GM18861 (cell line): ENCODE data around the gene FAAH.
"Not testable (repeated sequence)": the region's sequence is repeated elsewhere in the genome, so short reads cannot be mapped to it uniquely, and the experiment has no call there.

Experiments
- ATAC-seq: cut with Tn5 transposase; IDR thresholded peaks from one replicate; pipeline ENCODE4 v1.9.1; 2021; ENCODE audit not compliant: unreplicated experiment

FAAH gene

DNA sequence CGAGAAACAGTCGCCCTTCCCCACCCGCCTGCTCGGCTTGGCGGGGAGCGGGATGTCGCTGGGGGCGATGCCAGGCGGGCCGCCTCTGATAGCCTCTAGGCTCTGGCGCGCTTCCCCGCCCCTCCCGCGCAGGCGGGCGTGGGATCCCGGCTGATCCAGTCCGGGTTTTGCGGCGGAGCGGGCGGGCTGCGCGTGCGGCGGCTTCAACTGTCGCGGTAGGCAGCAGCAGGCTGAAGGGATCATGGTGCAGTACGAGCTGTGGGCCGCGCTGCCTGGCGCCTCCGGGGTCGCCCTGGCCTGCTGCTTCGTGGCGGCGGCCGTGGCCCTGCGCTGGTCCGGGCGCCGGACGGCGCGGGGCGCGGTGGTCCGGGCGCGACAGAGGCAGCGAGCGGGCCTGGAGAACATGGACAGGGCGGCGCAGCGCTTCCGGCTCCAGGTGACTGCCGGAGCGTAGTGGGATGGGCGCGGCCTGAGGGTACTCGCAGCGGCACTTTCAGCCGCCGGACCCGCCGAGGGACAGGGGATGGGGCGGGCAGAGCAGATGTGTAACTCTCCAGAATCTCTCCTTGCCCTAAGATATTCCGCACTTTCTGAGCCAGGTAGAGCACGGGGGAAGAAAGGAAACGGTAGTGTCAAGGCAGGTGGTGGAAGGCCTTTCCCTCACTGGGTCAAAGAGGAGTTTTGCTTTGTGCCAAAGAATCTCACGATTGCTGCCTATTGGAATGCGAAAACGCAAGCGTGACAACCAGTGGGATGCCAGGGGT is at the start of gene FAAH:
Gene FAAH, plus strand, starts transcription at position 210 of the 764 bp plus-strand sequence. Its CDS starts 32 bp downstream, at position 242.
- ATAC-seq, result peak; percentile 45

DNA sequence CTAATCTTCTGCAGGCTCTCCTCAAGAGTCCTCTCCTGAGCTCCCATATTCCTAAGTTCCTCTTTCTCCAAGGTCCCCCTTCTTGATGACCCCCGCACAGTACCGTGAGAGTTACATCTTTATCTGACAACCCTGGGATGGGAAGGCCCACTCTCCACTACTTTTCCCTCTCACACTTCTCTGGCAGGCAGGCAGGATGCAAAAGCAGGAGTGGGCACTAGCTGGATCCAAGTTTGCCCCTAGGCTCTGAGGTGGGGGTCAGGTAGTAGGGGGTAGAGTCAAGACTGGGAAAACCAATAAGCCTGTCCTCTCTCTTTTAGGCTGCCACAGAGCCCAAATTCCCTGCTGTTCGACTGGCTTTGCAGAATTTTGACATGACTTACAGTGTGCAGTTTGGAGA is 49.6 kb upstream of the FAAH start:
- no peak for ATAC-seq

DNA sequence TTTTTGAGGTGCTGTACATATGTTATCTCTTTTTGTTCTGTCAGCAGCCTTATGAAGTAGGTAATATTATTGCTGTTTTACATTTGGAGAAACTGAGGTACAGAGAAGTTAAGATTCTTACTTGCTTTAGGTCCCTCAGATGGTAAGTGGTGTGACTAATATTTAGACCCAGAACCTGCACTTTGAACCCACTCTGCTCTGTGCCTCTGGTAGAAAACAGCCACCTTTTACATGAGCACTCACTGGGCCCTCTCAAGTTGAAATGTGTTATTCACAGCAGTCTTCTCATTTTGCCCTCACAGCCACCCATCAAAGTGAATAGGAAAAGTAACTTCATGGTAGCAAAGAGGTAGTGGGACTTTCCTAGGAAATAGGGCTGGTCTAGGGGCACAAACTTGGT is 48.8 kb upstream of the FAAH start:
- no peak for ATAC-seq

DNA sequence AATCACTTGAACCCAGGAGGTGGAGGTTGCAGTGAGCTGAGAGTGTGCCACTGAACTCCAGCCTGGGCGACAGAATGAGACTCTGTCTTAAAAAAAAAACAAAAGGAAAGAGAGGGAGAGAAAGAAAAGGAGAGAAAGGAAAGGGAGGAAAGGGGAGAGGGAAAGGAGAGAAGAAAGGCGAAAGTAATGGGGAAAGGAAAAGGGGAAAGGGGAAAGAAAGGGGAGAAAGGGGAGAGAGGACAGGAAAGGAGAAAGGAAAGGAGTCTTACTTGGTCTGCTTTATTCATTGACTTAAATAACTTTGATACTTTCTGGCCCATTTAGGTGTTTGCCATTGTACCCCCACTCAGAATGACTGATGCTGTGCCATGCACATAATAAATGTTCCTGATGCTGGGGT is 41.8 kb upstream of the FAAH start:
- no peak for ATAC-seq

- not testable (repeated sequence) for ATAC-seq
Observed at GRCh38 chr1:46355920-46356319, 38.2 kb upstream of the FAAH start.

DNA sequence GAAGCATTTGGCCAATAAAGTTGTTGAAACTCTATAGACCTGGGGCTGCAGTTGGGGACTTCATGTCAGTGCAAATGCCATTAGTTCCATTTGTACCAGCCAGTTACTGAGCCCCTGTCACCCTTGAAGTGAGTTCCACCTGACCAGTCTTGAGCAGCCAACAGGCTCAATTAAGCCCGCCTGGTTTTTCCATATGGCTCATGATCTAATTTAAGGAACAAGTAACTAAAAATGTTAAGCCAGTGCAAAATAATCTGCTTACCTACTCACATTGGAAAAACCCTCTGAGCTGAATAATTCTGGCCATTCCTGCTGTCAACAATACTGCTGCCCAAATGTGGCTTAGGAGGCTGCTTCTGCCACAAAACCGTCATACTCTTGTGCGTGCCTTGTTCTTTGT is 32.0 kb upstream of the FAAH start:
- no peak for ATAC-seq

DNA sequence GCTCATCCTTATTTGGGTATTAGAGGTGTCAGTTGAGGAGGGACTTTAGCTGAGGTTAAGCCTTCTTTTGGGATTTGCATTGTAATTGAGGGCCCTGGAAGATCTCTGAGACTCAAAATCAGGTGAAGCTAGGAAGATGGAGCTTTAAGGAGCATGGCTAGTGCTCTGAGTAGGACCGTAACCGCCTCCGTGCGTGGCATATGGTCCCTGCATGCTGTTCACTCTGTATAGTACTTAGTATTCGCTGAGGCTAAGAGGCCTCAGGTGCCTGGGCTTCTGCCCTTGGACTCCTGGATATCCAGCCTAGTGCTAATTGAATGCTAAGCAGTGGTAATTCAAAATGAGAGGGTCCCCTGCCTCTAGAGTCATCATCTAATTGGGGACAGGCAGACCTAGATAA is 31.0 kb upstream of the FAAH start:
- no peak for ATAC-seq

- no peak for ATAC-seq
Observed at GRCh38 chr1:46364612-46365011, 29.5 kb upstream of the FAAH start.

DNA sequence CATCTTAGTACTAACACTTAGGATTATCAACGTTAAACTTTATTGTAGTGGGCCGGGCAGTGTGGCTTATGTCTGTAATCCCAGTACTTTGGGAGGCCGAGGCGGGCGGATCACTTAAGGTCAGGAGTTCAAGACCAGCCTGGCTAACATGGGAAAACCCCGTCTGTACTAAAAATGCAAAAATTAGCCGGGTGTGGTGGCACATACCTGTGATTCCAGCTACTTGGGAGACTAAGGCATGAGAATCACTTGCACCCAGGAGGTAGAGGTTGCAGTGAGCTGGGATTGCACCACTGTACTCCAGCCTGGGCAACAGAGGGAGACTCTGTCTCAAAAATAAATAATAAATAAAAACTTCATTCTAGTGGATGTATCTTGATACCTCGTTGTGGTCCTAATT is 28.3 kb upstream of the FAAH start:
- ATAC-seq, result not testable (repeated sequence)

GRCh38 chr1:46367072-46367471 is 27.0 kb upstream of the FAAH start:
- no peak for ATAC-seq

GRCh38 chr1:46367701-46368100 is 26.4 kb upstream of the FAAH start:
- not testable (repeated sequence) for ATAC-seq

- no peak for ATAC-seq
Observed at GRCh38 chr1:46368791-46369190, 25.3 kb upstream of the FAAH start.

GRCh38 chr1:46369542-46370213 is 24.4 kb upstream of the FAAH start:
- no peak for ATAC-seq

GRCh38 chr1:46370214-46370633 is 23.9 kb upstream of the FAAH start:
- ATAC-seq, result no peak

DNA sequence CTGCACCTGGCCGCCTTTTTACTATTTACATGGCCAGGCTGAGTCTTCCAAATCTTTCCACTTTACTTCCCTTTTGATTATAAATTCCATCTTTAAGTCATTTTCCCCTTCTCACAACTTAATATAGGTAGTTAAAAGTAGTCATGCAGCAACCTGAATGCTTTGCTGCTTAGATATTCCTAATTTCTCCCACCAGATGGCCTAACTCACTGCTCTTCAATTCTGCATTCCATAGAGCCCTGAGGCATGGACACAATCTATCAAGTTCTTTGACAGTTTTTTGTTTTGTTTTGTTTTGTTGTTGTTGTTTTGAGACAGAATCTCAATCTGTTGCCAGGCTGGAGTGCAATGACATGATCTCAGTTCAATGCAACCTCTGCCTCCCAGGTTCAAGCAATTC is 21.7 kb upstream of the FAAH start:
- ATAC-seq, result no peak

DNA sequence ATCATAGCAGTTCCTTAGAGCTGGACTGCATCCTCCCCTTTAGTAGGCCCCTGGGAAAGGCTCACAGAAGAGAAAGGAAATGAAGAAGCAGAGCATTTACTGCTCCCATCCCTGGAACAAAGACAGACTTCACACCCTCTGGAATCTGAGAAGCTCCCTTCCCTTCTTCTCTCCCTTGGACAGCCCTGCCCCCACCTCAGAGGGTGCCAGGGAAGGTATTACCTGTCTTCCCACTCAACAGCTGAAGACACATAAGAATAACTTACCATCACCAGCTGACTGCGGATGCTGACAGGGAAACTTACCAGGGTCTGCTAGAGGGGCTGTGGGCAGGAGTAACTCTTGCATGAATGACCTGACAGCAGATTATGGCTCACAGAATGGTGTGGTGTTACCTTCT is 14.1 kb upstream of the FAAH start:
- ATAC-seq, result no peak

GRCh38 chr1:46380508-46380907 is 13.6 kb upstream of the FAAH start:
- ATAC-seq, result no peak

DNA sequence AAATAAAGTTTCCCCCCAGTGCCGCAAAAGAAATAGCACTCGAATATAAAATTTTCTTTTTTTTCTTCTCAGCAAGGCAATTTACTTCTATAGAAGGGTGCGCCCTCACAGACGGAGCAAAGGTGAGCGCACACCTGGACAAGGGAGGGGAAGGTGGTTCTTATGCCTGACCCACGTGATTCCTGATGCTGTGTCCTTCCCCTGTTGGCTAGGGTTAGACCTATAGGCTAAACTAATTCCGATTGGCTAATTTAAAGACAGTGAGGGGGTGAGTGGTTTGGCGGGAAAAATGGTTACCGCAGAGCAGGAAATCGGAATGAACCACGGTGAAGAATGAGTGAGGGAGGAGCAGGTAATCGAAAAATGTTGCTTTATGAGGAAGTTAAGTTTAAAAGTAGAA is 607 bp upstream of the FAAH start:
- ATAC-seq, result no peak

GRCh38 chr1:46394872-46395465 is 852 bp downstream of the FAAH start:
- ATAC-seq, result no peak

DNA sequence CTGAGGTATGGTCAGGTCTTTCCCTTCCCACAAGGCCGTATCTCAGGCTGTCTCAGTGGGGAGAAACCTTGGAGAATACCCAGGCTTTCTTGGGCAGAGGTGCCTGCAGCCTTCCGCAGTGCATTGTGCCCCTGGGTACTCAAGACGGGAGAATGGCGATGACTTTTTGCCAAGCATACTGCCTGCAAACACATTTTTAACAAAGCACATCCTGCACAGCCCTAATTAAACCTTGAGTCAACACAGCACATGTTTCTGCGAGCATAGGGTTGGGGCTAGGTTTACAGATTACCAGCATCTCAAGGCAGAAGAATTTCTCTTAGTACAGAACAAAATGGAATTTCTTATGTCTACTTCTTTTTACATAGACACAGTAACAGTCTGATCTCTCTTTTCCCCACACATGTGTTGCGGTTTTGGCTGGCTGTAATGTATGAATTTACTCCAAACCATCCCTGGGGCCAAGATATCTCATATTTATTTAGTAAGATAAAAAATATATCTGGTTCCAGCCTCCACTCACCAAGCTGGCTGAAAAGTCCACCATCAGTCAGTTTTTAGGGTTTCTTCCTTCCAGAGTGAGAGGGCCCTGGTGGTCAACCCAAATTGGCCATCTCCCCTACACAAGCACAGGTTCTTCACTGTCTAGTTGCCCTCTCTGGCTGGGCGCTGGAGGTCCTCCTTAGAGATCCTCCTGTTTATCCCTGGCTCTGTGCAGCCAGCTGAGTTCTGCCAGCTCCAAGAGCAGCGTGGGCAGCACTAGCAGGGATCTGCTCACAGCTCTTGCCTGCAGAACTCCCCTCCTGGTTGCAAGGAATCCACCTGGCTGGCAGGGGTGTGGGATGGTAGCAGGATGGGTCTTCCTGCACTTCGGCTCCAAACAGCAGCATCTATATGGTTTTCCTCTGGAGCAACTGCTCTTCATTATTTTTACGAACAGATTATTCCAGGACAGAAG is 2.6 kb downstream of the FAAH start:
- no peak for ATAC-seq

DNA sequence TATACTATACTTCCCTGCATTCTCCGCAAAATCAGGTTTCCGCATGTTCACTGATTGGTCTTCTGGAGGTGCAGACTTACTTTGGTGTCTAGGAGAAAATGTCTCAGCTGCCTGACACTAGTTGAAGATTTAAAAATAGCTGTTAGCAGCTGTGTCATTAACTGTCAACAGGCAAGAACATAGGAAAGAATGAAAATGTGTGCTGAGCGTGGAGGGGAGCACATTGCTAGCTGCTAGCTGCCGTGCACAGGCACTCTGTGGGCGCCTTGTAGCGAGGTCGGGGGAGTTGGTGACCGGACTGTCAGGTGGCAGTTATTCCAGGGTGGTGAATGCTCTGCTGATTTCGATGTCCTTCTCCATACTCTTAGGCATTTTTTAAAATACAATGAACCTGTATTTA is 5.2 kb downstream of the FAAH start:
- ATAC-seq, result no peak
